T-helper 1 cell (primary cell): ENCODE data around the gene SERTAD3.
"Not testable (repeated sequence)": the region's sequence is repeated elsewhere in the genome, so short reads cannot be mapped to it uniquely, and the experiment has no call there.

Source experiments
- DNase-seq, 5 donors: peaks; one replicate each; pipeline ENCODE4 v3.0.0-alpha.2; 2012 to 2020
- total RNA-seq, 4 donors: gene quantifications; one replicate each; lab custom pipeline; 2026; lab: John Stamatoyannopoulos, UW

Gene SERTAD3, protein sequence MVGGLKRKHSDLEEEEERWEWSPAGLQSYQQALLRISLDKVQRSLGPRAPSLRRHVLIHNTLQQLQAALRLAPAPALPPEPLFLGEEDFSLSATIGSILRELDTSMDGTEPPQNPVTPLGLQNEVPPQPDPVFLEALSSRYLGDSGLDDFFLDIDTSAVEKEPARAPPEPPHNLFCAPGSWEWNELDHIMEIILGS
- total RNA-seq: 13.8 to 18.2 (median 17.0) reads per million in 4 donors

DNA sequence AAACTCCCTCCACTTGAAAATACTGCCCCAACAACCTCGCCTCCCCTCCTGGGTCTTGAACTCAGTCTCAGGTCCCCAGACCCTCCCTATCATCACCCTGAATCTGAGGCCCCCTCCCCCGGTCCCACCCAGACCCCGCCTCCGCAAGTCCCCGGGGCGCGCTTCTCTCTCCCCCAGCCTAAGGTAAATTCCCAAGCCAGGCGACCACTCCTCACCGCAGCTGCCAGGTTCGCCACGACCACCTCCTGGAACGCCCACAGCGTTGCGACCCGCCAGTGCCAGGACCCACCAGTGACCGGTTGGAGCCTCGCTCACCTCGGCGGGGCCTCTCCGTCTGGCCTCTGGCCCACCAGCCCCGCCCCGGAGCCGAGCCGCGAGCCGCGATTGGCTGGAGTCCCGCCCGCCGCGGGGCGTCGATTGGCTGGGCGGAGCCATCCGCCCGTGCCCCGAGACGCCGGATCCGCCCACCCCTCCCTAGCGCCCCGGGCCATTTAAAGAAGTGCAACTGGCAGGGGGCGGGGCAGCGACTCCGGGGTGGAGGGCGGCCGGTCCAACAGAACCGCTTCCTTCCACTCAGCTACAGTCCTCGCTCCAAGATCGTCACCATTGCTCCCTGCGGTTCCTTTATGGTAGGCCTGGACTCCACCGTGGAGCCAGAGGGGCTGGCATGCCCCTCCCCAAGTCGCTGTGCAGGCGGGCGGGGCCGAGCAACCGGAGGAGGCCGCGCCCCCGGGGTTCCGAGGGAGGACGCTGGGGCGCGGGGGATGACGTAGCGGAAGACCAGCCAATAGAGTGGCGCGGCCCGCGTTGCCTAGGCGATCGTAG is at the start of gene SERTAD3:
Gene SERTAD3, minus strand, starts transcription at position 336 of the 825 bp plus-strand sequence. CDS start 2,255 bp downstream, outside the sequence.
- peak; percentile 95 to 97 (median 96) for DNase-seq

DNA sequence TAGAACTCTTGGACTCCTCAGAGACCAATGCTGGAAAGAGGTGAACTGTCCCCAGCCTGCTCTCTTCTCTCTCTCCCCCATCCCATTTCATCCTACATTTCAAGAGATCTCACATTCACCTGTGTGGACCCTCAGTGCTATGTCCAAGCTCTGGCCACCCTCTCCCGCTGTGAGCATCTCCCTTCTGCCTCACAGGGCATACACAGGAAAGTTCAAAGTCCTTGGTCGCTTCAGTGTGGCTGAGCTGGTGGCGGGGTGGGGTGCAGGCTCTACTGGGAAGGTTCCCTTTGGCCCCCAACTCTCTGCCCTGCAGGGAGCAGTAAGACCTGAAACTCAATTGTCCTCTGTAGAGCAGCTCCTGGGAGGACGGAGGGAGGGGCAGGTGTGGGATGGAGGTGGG is 49.6 kb upstream of the SERTAD3 start:
- DNase-seq: no peak

DNA sequence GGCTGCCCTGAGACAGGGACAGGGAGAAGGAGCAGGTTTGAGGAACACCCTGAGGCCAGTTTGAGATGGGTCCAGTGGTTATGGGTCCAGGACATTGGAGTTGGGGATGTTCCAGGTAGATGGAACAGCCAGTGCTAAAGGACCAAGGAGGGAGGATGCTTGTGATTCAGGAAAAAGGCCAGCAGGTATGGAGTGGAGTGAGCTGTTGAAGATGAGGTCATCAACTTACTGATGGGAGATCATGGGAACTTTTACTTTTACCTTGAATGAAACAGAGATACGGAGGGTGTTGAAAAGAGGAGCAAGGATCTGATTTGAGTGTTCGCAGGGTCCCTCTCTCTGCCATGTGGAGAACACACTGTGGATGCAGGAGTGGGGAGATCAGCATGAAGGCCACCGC is 48.1 kb upstream of the SERTAD3 start:
- DNase-seq: no peak

DNA sequence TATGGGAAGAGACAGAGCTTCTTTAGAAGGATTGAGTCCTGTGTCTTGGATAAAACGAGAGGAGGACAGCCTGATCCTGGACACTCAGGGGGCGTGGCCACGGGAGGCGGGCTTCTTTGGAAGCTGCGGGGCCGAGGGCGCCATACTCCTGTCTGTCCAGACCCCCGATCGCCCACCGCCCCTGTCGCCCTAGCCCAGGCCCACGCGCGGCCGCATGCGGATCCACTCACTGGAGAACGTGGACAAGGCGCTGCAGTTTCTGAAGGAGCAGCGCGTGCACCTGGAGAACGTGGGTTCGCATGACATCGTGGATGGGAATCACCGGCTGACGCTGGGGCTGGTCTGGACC is 45.7 kb upstream of the SERTAD3 start:
- DNase-seq: no peak

DNA sequence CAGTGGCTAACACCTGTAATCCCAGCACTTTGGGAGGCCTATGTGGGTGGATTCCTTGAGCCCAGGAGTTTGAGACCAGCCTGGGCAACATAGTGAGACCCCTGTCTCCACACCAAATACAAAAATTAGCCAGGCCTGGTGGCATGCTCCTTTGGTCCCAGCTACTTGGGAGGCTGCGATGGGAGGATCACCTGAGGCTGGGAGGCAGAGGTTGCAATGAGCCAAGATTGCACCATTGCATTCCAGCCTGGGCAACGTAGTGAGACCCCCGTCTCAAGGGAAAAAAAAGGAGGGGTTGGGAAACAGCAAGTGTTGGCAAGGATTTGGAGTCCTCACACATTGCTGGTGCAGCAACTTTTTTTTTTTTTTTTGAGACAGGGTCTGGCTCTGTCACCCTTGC is 41.9 kb upstream of the SERTAD3 start:
- no peak for DNase-seq

DNA sequence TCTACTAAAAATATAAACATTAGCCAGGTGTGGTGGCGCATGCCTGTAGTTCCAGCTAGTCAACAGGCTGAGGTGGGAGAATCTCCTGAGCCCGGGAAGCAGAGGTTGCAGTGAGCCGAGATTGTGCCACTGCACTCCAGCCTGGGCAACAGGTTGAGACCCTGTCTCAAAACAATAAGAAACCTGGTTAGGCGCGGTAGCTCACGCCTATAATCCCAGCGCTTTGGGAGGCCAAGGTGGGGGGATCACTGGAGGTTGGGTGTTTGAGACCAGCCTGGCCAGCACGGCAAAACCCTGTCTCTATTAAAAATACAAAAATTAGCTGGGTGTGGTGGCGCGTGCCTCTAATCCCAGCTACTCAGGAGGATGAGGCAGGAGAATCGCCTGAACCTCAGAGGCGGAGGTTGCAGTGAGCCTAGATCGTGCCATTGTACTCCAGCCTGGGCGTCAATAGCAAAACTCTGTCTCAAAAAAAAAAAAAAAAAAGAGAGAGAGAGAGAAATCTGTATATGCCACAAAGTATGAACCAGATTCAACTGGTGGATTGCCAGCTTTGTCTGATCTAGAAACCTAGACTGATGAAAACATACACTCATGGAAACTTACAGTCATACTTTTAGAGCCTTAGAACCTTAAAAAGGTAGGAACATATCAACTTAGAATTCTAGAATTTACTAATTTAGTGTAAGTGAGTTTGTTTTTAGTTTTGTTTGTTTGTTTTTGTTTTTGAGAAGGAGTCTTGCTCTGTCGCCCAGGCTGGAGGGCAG is 31.9 kb upstream of the SERTAD3 start:
- DNase-seq: not testable (repeated sequence)

DNA sequence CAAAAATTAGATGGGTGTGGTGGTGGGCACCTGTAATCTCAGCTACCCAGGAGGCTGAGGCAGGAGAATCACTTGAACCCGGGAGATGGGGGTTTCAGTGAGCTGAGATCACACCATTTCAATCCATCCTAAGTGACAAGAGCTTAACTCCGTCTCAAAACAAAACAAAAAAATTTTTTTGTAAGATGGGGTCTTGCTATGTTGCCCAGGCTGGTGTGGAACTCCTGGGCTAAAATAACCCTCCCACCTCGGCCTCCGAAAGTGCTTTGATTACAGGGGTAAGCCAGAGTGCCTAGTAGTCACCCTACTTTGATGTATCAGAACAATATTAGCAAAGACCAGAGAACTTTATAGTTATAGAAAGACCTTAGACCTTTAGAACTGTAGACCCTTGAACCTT is 30.6 kb upstream of the SERTAD3 start:
- no peak for DNase-seq

DNA sequence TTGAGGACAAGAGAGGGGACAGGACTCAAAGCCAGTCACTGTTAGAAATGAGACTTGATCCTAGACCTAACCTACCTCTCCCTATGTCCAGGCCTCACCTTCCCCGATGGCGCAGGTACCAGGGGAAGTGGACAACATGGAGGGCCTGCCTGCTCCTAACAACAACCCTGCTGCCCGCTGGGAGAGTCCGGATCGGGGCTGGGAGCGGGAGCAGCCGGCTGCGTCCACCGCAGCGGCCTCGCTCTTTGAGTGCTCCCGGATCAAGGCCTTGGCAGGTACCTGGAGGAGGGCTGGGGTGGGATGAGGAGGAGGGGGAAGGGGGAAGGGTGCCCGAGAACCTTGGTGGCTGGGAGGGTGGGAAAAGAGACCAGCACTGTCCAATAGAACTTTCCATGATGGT is 28.4 kb upstream of the SERTAD3 start:
- no peak for DNase-seq

DNA sequence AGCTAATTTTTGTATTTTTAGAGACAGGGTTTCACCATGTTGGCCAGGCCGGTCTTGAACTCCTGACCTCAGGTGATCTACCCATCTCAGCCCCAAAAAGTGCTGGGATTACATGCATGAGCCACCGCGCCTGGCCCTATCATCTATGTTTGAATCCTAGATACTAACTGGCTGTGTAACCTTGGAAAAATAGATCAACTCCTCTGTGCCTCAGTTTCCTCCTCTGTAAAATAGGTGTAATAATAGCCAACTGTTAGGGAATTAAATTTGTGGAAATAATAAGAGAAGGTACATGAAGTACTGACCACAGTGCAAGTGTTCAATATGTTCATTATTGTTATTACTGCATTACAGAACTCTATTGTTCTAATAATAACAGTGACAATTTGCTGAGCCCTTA is 27.0 kb upstream of the SERTAD3 start:
- no peak for DNase-seq

DNA sequence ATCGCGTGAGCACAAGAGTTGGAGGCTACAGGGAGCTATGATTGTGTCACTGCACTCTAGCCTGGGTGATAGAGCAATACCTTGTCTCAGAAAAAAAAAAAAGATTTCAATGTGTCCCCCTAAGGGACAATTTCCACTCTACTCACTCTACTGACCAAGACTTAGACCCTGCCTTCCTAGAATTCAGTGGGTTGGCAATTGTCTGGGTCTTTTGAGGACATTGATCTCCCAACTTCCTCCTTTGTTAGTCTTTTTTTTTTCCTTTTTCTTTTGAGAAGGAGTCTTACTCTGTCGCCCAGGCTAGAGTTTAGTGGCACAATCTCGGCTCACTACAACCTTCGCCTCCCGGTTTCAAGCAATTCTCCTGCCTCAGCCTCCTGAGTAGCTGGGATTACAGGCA is 24.9 kb upstream of the SERTAD3 start:
- no peak for DNase-seq

DNA sequence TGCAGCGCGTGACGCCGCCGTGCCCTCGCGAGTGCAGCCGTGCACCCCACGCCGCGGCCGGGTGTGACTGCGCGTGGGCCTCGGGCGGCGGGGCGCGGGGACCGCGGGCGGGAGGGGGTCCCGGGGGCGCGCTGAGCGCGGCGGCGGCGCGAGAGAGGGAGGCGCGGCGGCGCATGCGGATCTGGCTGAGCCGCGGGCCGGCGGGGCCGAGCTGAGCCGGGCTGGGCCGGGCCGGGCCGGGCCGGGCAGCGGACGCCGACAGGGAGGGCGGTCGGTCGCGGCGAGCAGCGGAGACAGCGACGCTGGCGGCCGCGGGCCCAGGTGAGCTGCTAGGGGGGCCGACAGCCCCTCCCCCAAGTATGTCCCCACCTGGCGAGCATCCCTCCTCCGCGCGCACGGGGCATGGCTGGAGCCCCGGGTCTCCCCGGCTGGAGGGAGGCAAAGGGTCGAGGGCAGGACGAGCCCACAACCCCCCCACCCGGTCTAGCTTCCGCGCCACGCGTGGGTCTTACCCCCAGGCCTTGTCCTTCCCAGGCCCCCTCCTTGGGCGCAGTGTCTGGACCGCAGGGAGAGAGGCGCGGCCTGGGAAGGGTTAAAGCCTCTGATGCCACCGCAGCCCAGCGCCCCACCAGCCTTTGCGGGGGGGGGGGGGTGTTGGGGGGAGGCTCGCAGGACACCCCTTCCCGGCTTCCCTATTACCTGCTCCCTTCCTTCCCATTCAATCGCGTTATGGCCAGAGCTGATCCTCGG is 23.0 kb upstream of the SERTAD3 start, which contains the start of gene SPTBN4:
Gene SPTBN4, plus strand, starts transcription at position 17 of the 750 bp plus-strand sequence. CDS start 5,621 bp downstream, outside the sequence.
- peak in 1 of 5 donors; percentile 21 for DNase-seq

DNA sequence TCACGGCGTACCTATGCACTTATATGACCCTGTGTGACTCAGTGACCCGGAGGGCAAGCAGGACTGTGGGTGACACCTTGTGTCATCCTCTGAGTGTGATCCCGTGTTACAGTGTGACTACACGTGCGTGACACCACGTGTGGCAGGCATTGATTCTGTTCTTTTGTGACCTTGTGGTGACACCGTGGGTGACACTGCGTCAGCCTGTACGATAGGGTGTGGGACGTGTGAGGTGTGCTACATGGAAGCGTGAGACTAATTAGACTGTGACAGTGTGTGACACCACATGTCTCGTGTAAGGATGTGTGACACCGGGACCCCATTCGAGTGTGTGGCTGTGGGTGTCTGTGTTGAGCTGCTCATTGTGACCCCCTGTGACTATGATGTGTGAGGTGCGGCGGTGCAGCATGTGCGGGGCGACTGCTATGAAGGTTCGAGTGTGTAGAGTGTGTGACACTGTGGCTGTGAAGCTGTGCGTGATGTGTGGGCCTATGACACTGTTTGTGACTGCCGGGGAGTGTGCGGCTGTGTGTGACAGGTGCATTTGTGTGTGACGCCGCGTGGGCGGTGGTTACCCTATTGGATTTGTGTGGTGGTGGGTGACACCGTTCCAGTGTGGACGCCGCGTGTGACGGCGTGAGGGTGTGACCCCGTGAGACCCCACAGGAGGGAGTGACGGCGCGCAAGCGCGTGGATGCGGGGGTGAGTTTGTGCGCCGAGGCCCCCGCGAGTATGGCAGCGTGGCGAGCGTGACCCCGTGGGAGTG is 22.3 kb upstream of the SERTAD3 start:
- DNase-seq: peak in 2 of 5 donors; percentile 60 to 62

DNA sequence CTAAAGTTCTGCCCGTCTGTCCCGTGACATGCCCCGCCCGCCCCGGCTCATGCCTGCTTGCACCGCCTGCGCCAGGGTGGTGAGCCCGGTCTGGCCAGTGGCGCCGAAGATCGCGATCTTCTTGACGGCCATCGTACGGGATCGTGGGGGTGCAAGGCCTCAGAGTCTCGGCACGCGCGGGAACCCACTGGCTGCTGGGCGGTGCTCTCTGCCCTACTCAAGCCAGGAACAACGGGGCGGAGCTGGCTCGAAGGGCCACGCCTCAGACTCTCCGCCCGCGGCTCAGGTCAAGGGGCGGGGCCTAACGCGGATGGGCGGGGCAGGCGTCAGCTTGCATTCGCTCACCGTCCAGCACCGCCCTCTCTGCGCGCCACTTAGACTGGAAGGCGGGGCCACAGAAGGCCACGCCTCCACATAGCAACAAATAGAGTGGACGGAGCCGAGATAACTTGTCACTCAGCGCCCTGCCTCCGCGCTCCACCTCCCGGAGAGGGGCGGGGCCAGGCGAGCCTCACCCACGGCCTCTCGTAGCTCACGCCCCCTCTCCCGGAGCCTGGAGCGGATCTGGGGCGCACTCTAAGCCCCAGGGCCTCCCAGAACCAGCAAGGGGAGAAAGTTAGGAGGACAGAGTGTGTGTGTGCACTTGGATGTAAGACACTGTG is 21.6 kb upstream of the SERTAD3 start, which contains the start of gene BLVRB:
Gene BLVRB, minus strand, starts transcription at position 189 of the 662 bp plus-strand sequence. Its CDS starts 57 bp downstream, at position 132.
- peak; percentile 99 to 100 (median 99) for DNase-seq

DNA sequence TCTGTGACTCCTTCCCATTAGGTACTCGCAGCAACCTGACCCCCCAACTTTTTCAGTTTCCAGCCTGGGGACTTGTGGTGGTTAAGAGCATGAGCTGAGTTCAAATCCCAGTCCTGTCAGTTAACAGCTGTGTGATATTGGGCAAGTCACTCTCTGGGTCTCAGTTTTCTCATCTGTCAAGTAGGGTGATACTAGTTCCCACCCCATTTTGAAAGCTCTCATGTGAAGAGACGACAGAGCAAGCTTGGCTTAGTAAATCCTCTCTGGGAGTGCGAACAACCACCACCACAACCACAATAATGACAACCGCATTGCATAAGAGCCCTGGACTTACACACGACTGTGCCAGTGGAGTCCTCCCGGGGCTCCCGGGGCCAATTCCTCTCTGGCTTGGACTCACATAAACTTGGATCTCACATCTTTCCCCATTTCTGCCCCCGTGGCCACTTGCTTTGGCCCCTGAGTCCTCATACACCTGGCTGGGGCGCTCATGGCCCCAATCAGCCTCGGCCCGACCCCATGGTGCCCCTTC is 21.0 kb upstream of the SERTAD3 start:
- peak in 3 of 5 donors; percentile 11 to 61 (median 17) for DNase-seq

DNA sequence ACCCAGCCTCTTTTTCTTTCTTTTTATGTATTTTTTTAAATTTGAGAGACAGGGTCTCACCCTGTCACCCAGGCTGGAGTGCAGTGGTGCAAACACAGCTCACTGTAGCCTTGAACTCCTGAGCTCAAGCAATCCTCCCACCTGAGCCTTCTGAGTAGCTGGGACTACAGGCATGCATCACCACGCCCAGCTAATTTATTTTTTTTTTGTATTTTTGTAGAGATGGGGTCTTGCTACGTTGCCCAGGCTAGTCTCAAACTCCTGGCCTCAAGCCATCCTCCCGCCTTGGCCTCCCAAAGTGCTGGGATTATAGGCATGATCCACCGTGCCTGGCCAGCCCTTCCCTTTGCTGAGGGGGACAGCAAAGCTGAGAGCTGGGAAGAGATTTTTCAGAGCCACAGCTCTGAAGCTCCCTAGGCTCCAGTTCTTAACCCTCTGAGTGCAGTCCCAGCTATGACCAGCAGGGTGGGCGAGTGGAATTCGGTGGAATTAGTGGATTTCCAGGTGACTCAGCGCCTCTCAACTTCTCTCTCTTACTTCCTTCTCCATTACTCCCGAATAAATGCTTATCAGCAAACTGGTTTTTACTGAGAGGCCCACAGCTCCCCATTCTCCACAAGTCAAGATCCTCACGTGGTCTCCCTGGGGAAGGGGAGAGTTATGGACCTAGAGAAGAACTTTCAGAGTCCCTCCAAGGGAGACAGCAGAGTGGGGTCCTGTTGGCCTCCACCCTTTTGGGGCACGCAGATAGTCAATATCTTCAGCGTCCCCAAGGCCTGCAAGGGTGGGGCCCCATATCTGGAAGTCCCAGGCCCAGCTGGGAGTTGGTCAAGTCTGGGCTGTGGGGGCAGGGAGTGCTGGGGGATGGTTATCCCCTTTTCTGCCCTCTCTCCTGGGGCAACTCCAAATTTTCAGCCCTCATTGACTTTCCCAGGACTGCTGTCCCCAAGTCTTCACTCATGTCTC is 20.2 kb upstream of the SERTAD3 start:
- peak; percentile 36 to 71 (median 48) for DNase-seq

DNA sequence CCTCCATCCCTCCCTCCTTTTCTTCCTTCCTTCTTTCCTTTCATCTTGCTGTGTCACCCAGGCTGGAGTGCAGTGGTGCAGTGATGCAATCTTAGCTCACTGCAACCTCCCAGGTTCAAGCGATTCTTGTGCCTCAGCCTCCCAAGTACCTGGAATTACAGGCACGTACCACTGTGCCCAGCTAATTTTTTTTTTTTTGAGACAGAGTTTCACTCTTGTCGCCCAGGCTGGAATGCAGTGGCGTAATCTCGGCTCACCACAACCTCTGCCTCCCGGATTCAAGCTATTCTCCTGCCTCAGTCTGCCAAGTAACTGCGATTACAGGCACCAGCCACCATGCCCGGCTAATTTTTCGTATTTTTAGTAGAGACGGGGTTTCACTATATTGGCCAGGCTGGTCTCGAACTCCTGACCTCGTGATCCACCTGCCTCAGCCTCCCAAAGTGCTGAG is 19.5 kb upstream of the SERTAD3 start:
- not testable (repeated sequence) for DNase-seq

DNA sequence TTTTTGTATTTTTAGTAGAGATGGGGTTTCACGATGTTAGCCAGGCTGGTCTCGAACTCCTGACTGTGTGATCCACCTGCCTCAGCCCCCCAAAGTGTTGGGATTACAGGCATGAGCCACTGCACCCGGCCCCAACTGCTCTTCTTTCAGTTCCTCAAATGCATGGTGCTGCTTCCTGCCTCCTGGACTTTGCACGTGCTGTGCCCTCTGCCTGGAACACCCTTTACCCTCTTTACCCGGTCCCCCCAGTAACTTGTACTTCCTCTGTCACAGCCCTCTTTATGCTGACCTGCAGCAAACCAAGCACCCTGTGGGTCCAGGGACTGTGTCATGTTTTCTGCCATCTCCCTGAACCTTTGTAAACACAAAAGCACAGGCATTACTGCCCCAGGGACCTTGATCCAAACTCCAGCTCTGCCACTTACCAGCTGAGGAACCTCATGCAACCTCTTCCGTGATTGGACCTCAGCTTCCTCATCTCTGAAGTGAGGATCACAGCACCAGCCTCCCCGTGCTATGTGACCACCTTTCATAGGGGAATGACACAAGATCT is 17.6 kb upstream of the SERTAD3 start:
- no peak for DNase-seq

DNA sequence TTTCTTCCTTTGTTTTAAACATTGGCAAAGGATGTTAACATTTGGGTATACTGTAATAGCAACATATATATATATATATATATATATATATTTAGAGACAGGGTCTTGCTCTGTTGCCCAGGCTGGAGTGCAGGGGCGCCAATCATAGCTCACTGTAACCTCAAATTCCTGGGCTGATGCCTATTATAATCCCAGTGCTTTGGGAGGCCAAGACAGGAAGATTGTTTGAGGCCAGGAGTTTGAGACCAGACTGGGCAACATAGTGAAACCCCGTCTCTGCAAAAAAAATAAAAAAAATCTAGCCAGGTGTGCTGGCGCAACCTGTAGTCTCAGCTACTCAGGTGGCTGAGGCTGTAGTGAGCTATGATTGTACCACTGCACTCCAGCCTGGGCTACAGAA is 16.1 kb upstream of the SERTAD3 start:
- DNase-seq: no peak

DNA sequence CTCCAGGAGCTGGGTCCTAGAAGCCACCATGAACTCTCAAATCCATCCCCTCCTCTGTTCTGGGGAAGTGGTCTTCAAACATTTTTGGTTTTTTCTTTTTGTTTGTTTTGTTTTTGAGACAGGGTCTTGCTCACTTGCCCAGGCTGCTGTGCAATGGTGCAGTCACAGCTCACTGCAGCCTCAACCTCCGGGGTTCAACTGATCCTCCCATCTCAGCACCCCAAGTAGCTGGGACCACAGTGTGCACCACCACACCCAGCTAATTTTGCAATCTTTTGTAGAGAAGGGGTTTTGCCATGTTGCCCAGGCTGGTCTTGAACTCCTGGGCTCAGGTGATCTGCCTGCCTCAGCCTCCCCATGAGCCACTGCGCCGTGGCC is 14.5 kb upstream of the SERTAD3 start:
- no peak for DNase-seq
